ENCODE data around the gene FGF4. TPM values are rescaled to one million over a fixed set of nuclear protein-coding genes. Genes with fewer than 3 reads are reported as not detected.

Gene FGF4
- total RNA-seq, 1 experiment from 2014 or later, result not detected

GRCh38 chr11:69812256-69812655, 37.1 kb upstream of the FGF4 start:
- CTCF ChIA-PET, result no interaction called here

GRCh38 chr11:69811431-69811830, 36.3 kb upstream of the FGF4 start:
- H3K27me3 ChIP-seq (replicated peaks; ENCODE audit: control insufficient read depth, insufficient read depth, low read length), result peaks cover 3% of the 10 kb centered on the region
- peak in 1 of 2 experiments; percentile 39 for DNase-seq
- H3K36me3 ChIP-seq (ENCODE audit: control insufficient read depth, insufficient read depth, low read length), result no peaks in the 10 kb centered on the region
- no peak overlapping the region for H3K4me3 ChIP-seq (ENCODE audit: low read depth, low read length)
- Mint-ChIP-seq H3K9me3 (ENCODE audit: unreplicated experiment) (no peaks in the 10 kb centered on the region), H3K36me3 (ENCODE audit: insufficient read depth, unreplicated experiment) (no peaks in the 10 kb centered on the region), H3K4me1 (ENCODE audit: low read depth, unreplicated experiment) (no peaks in the 10 kb centered on the region), H3K4me3 (ENCODE audit: unreplicated experiment) (no peak overlapping the region), H3K27ac (ENCODE audit: unreplicated experiment) (no peak overlapping the region), H3K27me3 (ENCODE audit: insufficient read depth, unreplicated experiment) (peaks cover 15% of the 10 kb centered on the region)
- H3K4me1 ChIP-seq, result peaks cover 6% of the 10 kb centered on the region; the same call in 1 of the 2 replicates
- intact Hi-C loops (cut with micrococcal nuclease; ENCODE audit: unreplicated experiment), result no loop called here
- CTCF ChIA-PET, result interaction anchor here (1.6 kb wide), 1 partner anchor 10 kb away, joined by 4 read pairs; no protein-coding TSS in a partner anchor
- BruUV-seq (replicated peaks), result no TSS peak
- TF ChIP-seq CTCF (IDR thresholded peaks at IDR 0.05; ENCODE audit: insufficient read depth in 1 of 2, low read depth in 1 of 2, low read length in 1 of 2, severe bottlenecking in 1 of 2, unreplicated experiment in 1 of 2), result no peak
- POLR2A ChIA-PET, result no interaction called here
- H3K9me3 ChIP-seq, result no peaks in the 10 kb centered on the region

More at GRCh38 chr11:69812256-69812655, 37.1 kb upstream of the FGF4 start:
- no peaks in the 10 kb centered on the region for H3K9me3 ChIP-seq
- H3K4me3 Mint-ChIP-seq (ENCODE audit: unreplicated experiment), result no peak overlapping the region
- no peak for TF ChIP-seq CTCF (IDR thresholded peaks at IDR 0.05; ENCODE audit: insufficient read depth in 1 of 2, low read depth in 1 of 2, low read length in 1 of 2, severe bottlenecking in 1 of 2, unreplicated experiment in 1 of 2)
- H3K36me3 Mint-ChIP-seq (ENCODE audit: insufficient read depth, unreplicated experiment), result no peaks in the 10 kb centered on the region
- no peaks in the 10 kb centered on the region for H3K36me3 ChIP-seq (ENCODE audit: control insufficient read depth, insufficient read depth, low read length)
- H3K4me3 ChIP-seq (ENCODE audit: low read depth, low read length), result no peak overlapping the region
- H3K27ac Mint-ChIP-seq (ENCODE audit: unreplicated experiment), result no peak overlapping the region
- no TSS peak for BruUV-seq (replicated peaks)
- no peaks in the 10 kb centered on the region for H3K4me1 Mint-ChIP-seq (ENCODE audit: low read depth, unreplicated experiment)
- H3K27me3 ChIP-seq (replicated peaks; ENCODE audit: control insufficient read depth, insufficient read depth, low read length), result peaks cover 8% of the 10 kb centered on the region
- DNase-seq, result no peak
- POLR2A ChIA-PET, result no interaction called here
- H3K9me3 Mint-ChIP-seq (ENCODE audit: unreplicated experiment), result no peaks in the 10 kb centered on the region
- peaks cover 16% of the 10 kb centered on the region for H3K27me3 Mint-ChIP-seq (ENCODE audit: insufficient read depth, unreplicated experiment)
- peaks cover 8% of the 10 kb centered on the region for H3K4me1 ChIP-seq
- intact Hi-C loops (cut with micrococcal nuclease; ENCODE audit: unreplicated experiment), result no loop called here

- no peak overlapping the region for H3K4me3 ChIP-seq (ENCODE audit: low read depth, low read length)
- H3K27me3 Mint-ChIP-seq (ENCODE audit: insufficient read depth, unreplicated experiment), result peaks cover 10% of the 10 kb centered on the region
- POLR2A ChIA-PET, result no interaction called here
These were observed 35.4 kb upstream of the FGF4 start for GRCh38 chr11:69810289-69811118.

More at GRCh38 chr11:69810289-69811118, 35.4 kb upstream of the FGF4 start:
- Mint-ChIP-seq H3K4me3 (ENCODE audit: unreplicated experiment) (no peak overlapping the region), H3K36me3 (ENCODE audit: insufficient read depth, unreplicated experiment) (no peaks in the 10 kb centered on the region), H3K27ac (ENCODE audit: unreplicated experiment) (no peak overlapping the region), H3K4me1 (ENCODE audit: low read depth, unreplicated experiment) (no peaks in the 10 kb centered on the region), H3K9me3 (ENCODE audit: unreplicated experiment) (no peaks in the 10 kb centered on the region)
- H3K36me3 ChIP-seq (ENCODE audit: control insufficient read depth, insufficient read depth, low read length), result no peaks in the 10 kb centered on the region
- H3K4me1 ChIP-seq, result peaks cover 6% of the 10 kb centered on the region; the same call in 1 of the 2 replicates
- intact Hi-C loops (cut with micrococcal nuclease; ENCODE audit: unreplicated experiment), result no loop called here
- no peak for DNase-seq
- H3K9me3 ChIP-seq, result no peaks in the 10 kb centered on the region
- CTCF ChIA-PET, result interaction anchor here (0.5 to 1.6 kb wide), 2 partner anchors 8 to 9 kb away, joined by 4 to 6 read pairs; no protein-coding TSS in a partner anchor
- no TSS peak for BruUV-seq (replicated peaks)
- TF ChIP-seq CTCF (IDR thresholded peaks at IDR 0.05; ENCODE audit: insufficient read depth in 1 of 2, low read depth in 1 of 2, low read length in 1 of 2, severe bottlenecking in 1 of 2, unreplicated experiment in 1 of 2), result no peak
- H3K27me3 ChIP-seq (replicated peaks; ENCODE audit: control insufficient read depth, insufficient read depth, low read length), result 0 out of 2 replicates have a peak, but pooled peaks cover 1% of the 10 kb centered on the region
